GM10266 (cell line): ENCODE results near the gene NCDN.
"Not testable (repeated sequence)": the region's sequence is repeated elsewhere in the genome, so short reads cannot be mapped to it uniquely, and the experiment has no call there.

ENCODE experiments used
- DNase-seq: peaks from one replicate; pipeline ENCODE4 v3.0.0; 2012; ENCODE audit errors: extremely low spot score
- CTCF ChIP-seq: IDR thresholded peaks from 2 replicates; pipeline ENCODE4 v1.5.1; 2012; ENCODE audit warnings: mild to moderate bottlenecking, low read depth; ENCODE audit not compliant: control insufficient read depth, insufficient read depth; ENCODE audit errors: missing control alignments

Gene NCDN

GRCh38 chr1:35576061-35576765, 18.6 kb downstream of the NCDN start:
- TF ChIP-seq CTCF: no peak
- no peak for DNase-seq

- not testable (repeated sequence) for DNase-seq
Observed at GRCh38 chr1:35576766-35577070, 19.1 kb downstream of the NCDN start.

GRCh38 chr1:35577071-35577998, 19.7 kb downstream of the NCDN start:
- DNase-seq: peak; percentile 77
- TF ChIP-seq CTCF: no peak

- no peak for TF ChIP-seq CTCF
- DNase-seq: no peak
Observed at GRCh38 chr1:35580949-35581388, 23.4 kb downstream of the NCDN start.

- DNase-seq: not testable (repeated sequence)
Observed at GRCh38 chr1:35581621-35582020, 24.0 kb downstream of the NCDN start.

- no peak for TF ChIP-seq CTCF
- no peak for DNase-seq
Observed at GRCh38 chr1:35585281-35585680, 27.7 kb downstream of the NCDN start.

GRCh38 chr1:35585805-35586204, 28.2 kb downstream of the NCDN start:
- DNase-seq: not testable (repeated sequence)

- DNase-seq: no peak
- no peak for TF ChIP-seq CTCF
Observed at GRCh38 chr1:35586808-35587207, 29.2 kb downstream of the NCDN start.
